ENCODE data around the gene HPGD. TPM values are rescaled to one million over a fixed set of nuclear protein-coding genes. Genes with fewer than 3 reads are reported as not detected.

The HPGD gene
- total RNA-seq, 1 experiment from 2014 or later: 1.1 TPM

GRCh38 chr4:174483792-174484191 is 38.5 kb downstream of the HPGD start:
- no peak for DNase-seq (ENCODE audit: extremely low read depth, low read depth)

DNA sequence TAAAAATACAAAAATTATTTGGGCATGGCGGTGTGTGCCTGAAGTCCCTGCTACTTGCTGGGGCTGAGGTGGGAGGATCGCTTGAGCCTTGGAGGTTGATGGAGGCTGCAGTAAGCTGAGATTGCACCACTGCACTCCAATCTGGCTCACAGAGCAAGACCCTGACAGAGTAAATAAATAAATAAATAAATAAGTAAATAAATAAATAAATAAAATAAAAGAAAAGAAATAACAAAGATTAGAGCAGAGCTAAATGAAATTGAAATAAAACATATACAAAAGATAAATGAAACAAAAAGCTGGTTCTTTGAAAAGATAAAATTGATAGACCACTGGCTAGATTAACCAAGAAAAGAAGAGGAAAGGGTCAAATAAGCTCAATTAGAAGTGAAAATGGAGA is 43.1 kb downstream of the HPGD start:
- DNase-seq (ENCODE audit: extremely low read depth, low read depth): no peak

DNA sequence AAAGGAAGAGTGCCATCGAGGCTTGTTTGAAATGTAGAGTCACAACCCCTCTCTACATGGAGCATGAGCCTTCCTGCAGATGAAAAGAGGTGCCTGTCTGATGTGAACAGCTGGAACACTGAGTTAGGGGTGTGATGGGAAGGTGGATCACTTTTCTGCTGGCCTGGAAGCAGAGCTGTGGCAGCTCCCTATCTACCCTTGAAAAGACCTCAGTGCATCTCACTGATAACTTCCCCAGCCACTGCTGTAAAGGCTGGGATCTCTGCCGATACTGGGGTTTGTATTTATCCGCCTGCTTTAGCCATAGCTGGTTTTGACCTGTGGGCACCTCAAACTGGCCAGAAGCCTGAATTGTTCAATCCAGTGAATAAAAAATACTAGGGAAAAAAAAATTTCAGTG is 46.8 kb downstream of the HPGD start:
- DNase-seq (ENCODE audit: extremely low read depth, low read depth): no peak

DNA sequence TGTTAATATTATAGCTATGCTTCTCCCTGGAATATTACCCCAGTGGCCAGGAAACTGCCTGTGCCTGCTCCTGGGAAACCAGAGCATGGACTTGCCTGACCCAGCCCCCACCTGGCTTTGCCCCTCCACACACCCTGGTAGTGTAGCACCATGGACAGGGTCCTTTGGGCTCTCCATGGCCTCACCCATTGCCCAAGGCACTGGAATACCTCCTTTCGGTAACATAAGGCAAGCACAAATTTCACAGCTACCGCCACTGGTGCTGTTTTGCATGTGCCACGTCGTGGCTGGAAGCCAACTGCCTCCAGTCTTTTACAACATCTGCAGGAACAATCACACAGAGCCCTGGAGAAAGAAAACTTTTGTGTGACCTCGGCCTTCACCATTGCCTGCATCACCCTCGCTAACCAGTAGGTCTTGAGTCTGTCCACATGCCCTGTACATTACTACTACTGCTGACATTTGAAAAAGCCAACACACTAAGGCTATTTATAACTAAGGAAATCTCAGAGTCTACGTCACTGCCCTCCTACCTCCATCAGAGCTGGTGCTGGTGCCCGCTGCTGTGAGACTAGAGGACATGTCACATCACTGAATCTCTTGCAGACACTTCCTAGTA is 47.7 kb downstream of the HPGD start:
- DNase-seq (ENCODE audit: extremely low read depth, low read depth): no peak

GRCh38 chr4:174467107-174467506 is 55.2 kb downstream of the HPGD start:
- no peak for DNase-seq (ENCODE audit: extremely low read depth, low read depth)

DNA sequence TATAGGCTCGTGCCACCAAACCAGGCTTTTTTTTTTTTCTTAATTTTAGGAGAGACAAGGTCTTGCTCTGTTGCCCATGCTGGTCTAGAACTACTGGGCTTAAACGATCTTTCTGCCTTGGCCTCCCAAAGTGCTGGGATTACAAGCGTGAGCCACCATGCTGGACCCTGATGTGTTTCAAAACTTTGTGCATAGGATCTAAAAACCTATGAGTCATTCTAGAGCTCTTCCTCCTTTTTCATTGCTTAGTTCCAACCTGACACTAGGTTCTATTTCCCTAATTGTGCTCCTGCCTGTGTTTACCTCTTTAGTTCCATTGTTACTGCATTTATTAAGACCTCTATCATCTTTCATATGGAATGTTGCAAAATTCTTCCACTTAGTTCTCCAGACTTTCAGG is 57.3 kb downstream of the HPGD start:
- no peak for DNase-seq (ENCODE audit: extremely low read depth, low read depth)

- no peak for DNase-seq (ENCODE audit: extremely low read depth, low read depth)
Measured at GRCh38 chr4:174461466-174462106, 60.7 kb downstream of the HPGD start.

DNA sequence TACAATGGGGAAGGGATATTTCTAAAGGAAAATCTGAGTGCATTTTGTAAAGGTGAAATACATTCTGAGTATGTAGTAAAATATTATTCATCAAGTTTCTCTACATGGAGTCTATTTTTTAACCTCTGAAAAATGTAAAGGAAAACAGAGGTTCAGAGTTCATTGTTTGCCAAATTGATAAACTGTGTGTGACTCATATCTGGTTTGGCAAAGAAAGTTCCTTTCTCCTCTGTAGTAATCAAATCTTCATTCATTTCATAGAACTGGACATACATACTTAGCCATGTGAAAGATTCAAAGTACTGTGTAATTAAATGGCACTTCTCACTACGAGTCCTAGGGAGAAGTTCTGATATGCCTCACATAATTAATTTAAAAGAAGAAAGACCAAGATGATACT is 61.6 kb downstream of the HPGD start:
- no peak for DNase-seq (ENCODE audit: extremely low read depth, low read depth)

DNA sequence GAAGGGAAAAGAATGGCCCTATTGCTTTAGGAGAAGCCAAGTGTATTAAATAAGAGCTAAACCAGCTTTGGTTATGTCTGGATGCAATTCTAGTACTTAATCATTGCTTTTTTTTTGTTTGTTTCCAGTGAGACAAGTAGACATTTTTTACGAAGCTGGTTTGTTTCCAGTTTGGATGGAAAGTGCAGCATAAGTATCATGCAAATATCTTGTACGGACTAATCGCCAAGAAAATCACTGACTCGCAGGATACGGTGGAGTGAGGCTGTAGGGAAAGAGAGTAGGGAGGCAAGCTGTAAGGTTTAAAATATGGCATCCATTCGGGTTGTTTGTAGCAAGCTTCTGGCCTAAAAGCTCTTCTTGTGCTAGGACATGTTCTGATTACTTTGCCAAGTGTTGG is 64.8 kb downstream of the HPGD start:
- no peak for DNase-seq (ENCODE audit: extremely low read depth, low read depth)

DNA sequence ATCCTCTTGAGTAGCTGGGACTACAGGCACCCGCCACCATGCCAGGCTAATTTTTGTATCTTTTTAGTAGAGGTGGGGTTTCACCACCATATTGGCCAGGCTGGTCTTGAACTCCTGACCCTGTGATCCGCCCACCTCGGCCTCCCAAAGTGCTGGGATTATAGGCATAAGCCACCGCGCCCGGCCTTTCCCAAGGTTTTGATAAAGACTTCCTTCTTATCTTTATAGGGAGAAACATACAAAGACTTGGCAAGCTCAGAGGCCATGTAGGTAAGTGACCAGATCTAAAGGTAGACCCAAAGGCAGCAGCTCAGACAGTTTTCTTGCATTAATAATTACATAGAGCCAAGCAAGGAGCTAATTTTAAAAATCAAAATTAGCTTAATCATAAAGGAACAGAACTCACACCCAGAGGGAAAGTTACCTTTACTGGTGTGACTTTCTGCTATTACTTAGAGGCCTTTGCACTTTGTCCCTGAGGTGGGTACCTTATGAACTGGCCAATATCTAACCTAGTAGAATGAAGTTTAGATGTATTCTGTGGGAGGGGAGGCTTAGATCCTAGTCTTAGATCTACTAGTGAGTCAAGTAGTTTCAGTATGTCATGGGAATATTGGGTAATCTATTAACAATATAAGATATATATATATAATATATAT is 67.3 kb downstream of the HPGD start:
- no peak for DNase-seq (ENCODE audit: extremely low read depth, low read depth)

DNA sequence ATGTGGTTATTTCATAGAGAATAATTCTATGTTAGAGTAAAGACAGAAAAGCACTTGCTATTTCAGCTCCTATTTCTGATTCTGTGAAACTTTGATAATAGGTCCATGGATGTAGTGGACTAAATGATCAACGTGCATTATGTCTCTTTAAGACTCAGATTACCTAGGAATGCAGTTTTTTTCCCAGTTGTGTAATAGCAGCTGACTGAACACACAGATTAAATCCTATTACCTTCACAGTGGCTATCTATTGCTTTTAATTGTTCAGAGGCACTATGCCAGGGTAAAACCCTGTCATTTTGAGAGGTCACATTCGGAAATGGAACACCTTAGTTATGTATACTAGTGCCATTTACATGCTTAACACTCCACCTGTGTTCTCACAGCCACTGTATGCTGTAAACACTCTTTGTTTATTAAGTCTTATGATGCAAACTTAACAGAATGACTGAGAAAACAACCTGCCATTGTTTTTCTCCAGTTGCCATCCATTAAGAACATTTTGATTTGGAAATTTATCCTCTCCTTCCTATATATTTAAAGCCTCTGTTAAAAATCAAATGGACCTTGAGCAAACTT is 70.5 kb downstream of the HPGD start:
- DNase-seq (ENCODE audit: extremely low read depth, low read depth): no peak

DNA sequence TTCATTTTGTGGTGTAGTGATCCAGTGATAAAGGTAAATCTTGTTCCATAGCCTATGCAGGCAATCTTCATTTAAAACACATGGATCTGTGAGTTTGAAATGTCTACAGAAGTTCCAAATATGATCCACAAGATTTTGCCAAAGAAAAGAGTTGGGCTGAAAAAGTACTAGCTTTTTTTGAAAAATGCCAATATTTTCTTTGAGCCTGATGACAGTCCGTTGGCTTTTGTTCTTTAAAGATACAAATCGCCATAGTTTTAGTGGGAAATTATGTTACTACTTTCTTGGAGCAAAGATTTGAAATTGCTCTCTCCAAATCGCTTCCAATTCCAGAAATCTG is 71.5 kb downstream of the HPGD start:
- DNase-seq (ENCODE audit: extremely low read depth, low read depth): no peak

GRCh38 chr4:174449944-174450785 is 72.1 kb downstream of the HPGD start:
- no peak for DNase-seq (ENCODE audit: extremely low read depth, low read depth)

- no peak for DNase-seq (ENCODE audit: extremely low read depth, low read depth)
Measured at GRCh38 chr4:174449152-174449551, 73.1 kb downstream of the HPGD start.

DNA sequence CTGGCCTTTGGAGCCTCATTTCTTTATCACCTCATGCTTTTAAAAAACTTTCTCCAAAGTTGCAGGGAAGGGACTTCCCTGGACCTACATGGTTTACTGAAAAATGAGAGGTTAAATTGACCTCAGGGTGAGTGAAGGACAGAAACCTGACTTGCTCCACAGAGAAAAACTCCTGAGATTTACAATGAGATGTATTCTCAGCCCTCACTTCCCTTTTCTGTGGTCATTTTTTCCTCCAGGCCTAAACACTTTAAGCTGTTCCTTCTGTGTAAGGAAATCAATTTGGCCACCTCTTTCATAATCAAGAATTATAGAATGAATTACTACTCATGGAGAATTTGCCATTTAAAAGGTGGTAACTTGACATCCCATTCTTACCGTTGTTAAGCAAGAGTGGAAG is 77.9 kb downstream of the HPGD start:
- no peak for DNase-seq (ENCODE audit: extremely low read depth, low read depth)

Other genes with a start within 250 kb of the HPGD start
- 20.5 and 24.0 TPM in 2 replicates for gene FBXO8, start 238.8 kb downstream of the HPGD start, total RNA-seq (2014; rRNA removed; shearing (Covaris generic))
- gene CEP44, start 238.6 kb downstream of the HPGD start, total RNA-seq (2014; rRNA removed; shearing (Covaris generic)): 19.6 and 24.1 TPM in 2 replicates